SHP77 (cell line): ENCODE data around the gene TLR9.
A peak's percentile ranks its signal among the peaks of the same experiment; 100 is the strongest.

ENCODE experiments used
- DNase-seq, 2 experiments: peaks; one replicate each; lab custom pipeline; 2025; lab: John Stamatoyannopoulos, UW

Gene TLR9

GRCh38 chr3:52232279-52233107 lies 7.0 kb upstream of the TLR9 start:
- no peak for DNase-seq

- peak; percentile 28 to 64 for DNase-seq
These were observed 6.2 kb upstream of the TLR9 start for GRCh38 chr3:52231502-52232278.

- DNase-seq, result no peak
These were observed 5.5 kb upstream of the TLR9 start for GRCh38 chr3:52230889-52231499.

- no peak for DNase-seq
These were observed 5.0 kb upstream of the TLR9 start for GRCh38 chr3:52230461-52230860.

GRCh38 chr3:52229656-52230055 lies 4.2 kb upstream of the TLR9 start:
- DNase-seq, result no peak

GRCh38 chr3:52228751-52229291 lies 3.4 kb upstream of the TLR9 start:
- DNase-seq, result no peak

- no peak for DNase-seq
These were observed 2.8 kb upstream of the TLR9 start for GRCh38 chr3:52228266-52228665.

GRCh38 chr3:52227766-52228165 lies 2.3 kb upstream of the TLR9 start:
- DNase-seq, result no peak

GRCh38 chr3:52227117-52227516 lies 1.7 kb upstream of the TLR9 start:
- DNase-seq, result no peak

- no peak for DNase-seq
These were observed 878 bp upstream of the TLR9 start for GRCh38 chr3:52226229-52226817.

GRCh38 chr3:52223449-52224408 lies 1.7 kb downstream of the TLR9 start:
- no peak for DNase-seq

- DNase-seq, result no peak
These were observed 2.9 kb downstream of the TLR9 start for GRCh38 chr3:52222319-52223221.

- peak in 1 of 2 experiments; percentile 13 for DNase-seq
These were observed 3.7 kb downstream of the TLR9 start for GRCh38 chr3:52221563-52222318.

GRCh38 chr3:52221141-52221562 lies 4.3 kb downstream of the TLR9 start:
- DNase-seq, result no peak

- DNase-seq, result peak; percentile 58 to 60
These were observed 4.9 kb downstream of the TLR9 start for GRCh38 chr3:52220380-52221026.

- no peak for DNase-seq
These were observed 6.4 kb downstream of the TLR9 start for GRCh38 chr3:52218937-52219650.

- DNase-seq, result no peak
These were observed 7.0 kb downstream of the TLR9 start for GRCh38 chr3:52218454-52218853.

- no peak for DNase-seq
These were observed 7.4 kb downstream of the TLR9 start for GRCh38 chr3:52218026-52218425.
